ENCODE measurements around the gene AHNAK. TPM values are rescaled to one million over a fixed set of nuclear protein-coding genes. Genes with fewer than 3 reads are reported as not detected.

AHNAK gene
- total RNA-seq, 1 donor from 2014 or later, result 296 TPM

DNA sequence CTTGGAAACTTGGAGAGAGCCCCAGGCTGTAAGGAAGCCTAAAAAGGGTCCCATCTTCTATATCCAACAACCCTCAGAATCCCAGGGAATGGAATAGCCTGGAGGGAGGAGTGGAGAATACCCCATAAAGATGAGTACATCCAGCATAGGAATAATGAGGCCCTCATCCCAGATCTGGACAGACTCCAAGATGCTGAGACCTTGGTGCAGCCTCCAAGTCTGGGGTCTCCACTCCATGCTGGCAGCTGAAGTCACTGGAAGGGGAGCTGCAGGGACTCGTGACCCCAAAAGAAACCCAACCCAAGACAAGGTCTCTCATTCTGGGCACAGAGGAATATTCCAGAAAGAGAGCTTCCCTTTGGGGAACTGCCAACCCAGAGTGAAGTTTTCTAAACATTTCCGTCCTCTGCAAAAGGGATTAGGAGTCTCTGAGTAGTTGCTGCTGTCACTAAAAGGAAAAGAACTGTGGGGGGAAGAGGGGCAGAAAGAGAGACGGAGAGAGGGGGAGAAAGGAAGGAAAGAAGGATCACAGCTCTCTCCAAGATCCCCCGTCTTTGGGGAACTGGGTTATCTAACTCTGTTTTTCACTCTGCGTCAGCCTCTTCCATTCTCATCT lies 127.2 kb downstream of the AHNAK start:
- H3K4me3 ChIP-seq (ENCODE audit: low read depth, low read length), result no peak overlapping the region
- TF ChIP-seq, protein P1, sequence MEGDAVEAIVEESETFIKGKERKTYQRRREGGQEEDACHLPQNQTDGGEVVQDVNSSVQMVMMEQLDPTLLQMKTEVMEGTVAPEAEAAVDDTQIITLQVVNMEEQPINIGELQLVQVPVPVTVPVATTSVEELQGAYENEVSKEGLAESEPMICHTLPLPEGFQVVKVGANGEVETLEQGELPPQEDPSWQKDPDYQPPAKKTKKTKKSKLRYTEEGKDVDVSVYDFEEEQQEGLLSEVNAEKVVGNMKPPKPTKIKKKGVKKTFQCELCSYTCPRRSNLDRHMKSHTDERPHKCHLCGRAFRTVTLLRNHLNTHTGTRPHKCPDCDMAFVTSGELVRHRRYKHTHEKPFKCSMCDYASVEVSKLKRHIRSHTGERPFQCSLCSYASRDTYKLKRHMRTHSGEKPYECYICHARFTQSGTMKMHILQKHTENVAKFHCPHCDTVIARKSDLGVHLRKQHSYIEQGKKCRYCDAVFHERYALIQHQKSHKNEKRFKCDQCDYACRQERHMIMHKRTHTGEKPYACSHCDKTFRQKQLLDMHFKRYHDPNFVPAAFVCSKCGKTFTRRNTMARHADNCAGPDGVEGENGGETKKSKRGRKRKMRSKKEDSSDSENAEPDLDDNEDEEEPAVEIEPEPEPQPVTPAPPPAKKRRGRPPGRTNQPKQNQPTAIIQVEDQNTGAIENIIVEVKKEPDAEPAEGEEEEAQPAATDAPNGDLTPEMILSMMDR (conservative IDR thresholded peaks at IDR 0.05; ENCODE audit: low read depth, low read length), result no peak
- no peak for DNase-seq (ENCODE audit: low read depth)

DNA sequence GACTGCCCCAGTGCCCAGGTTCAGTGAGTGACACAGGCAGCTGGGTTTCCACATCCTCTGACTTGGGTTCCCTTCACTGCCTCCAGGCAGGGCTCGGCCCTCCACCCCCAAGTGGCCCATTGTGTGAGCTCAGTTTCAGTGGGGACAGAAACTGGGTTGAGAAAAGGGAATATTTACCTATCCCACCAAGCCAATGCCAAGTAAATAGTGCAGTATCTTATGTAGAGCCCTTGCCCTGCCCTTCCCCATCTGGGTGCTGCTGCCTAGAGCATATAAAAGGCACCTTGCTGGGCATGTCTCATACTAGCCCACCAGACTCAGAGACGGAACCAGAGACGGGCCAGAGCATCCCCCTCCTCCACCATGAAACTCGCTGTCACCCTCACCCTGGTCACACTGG lies 127.9 kb downstream of the AHNAK start, which contains the start of gene SCGB1A1:
TSS of gene SCGB1A1 (plus strand) at position 301 of the 400 bp plus-strand sequence. CDS start at position 364, 63 bp downstream.
- TF ChIP-seq, protein P1 (conservative IDR thresholded peaks at IDR 0.05; ENCODE audit: low read depth, low read length), result no peak
- DNase-seq (ENCODE audit: low read depth), result no peak
- no peak within 1 kb of the TSS for H3K4me3 ChIP-seq (ENCODE audit: low read depth, low read length)

DNA sequence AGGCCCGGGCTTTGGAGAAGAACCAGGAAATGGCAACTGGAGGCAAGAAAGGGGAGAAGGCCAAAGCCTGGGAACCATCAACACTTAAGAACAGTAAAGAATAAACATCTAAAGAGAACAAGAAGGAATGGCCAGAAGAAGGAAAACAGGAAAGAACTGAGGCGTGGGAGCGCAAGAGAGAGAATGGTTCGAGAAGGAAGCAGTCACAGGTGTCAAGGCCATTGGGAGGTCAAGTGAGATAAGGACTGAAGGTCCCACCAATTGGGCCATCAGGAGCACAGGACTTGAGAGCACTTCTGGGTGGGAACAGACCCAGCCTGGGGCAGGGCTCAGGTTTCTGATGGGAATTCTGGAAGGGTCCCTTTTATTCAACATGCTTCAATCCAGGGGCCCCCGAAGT lies 128.5 kb downstream of the AHNAK start:
- DNase-seq (ENCODE audit: low read depth), result no peak
- no peak overlapping the region for H3K4me3 ChIP-seq (ENCODE audit: low read depth, low read length)
- TF ChIP-seq, protein P1 (conservative IDR thresholded peaks at IDR 0.05; ENCODE audit: low read depth, low read length), result no peak

DNA sequence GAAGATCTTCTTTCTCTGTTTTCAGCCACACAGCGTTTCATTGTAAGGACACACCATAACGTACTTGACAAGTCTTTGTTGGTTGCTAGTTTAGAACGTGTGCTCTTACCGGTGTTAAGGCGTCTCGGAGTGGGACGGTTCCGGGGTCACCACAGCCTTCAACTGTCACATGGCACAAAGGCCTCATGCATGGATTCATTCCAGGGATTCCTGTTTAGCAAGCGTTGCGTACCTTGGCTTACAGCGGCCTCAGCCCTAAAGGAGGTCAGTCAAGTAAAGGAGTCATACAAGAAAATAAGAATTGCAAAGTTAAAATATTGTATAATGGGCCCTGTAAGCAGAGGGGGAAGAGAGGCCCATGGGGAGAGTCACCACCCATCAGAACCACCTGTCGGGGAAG lies 130.0 kb downstream of the AHNAK start:
- no peak overlapping the region for H3K4me3 ChIP-seq (ENCODE audit: low read depth, low read length)
- no peak for DNase-seq (ENCODE audit: low read depth)
- TF ChIP-seq, protein P1 (conservative IDR thresholded peaks at IDR 0.05; ENCODE audit: low read depth, low read length), result no peak

DNA sequence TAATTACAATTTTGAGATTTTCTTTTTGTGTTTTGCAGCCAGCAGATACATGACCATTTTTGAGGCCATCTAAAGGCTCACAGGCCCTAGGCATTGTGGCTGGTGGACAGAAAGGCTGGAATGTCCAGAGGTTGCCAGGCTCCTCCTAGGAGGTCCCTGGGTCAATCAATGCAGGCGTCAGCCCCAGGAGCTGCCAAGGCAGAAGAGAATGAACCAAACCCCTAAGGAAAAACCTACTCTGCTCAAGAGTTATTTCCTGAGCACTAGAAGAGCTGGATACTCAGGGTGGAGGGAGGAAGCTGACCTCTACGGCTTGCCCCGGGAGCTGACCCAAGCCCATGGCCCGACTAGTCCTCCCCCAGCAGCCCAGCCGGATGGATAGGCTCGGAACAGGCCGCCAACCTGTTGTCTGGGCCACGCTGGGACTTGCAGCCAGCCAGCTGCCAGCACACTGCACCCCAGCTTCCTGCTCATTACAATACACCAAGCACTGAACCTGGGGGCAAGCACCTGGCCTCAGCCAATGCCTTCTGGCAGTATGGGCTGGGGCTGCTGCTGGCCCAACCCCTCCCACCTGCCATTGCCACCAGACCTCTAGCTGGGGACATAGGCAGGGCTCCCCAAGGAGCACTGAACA lies 133.4 kb downstream of the AHNAK start:
- TF ChIP-seq, protein P1 (conservative IDR thresholded peaks at IDR 0.05; ENCODE audit: low read depth, low read length), result no peak
- DNase-seq (ENCODE audit: low read depth), result no peak
- no peak overlapping the region for H3K4me3 ChIP-seq (ENCODE audit: low read depth, low read length)

DNA sequence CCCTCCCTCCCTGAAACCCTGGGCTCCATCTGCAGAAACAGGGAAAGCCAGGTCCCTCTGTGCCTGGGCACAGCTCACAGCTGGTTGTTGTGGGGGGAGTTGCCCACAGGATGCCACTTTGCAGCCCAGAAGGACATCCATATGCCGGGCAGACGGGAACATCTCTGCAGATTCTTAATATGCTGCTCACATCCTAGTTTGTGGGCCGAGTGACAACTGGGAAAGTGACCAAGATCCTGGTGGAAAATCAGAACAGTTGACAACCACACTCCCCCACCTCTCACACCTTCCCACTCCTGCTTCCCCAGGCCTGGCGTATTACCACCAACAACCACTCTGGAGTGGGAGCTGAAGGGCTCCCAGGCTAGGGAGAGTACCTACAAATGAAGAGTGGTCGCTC lies 135.1 kb downstream of the AHNAK start:
- no peak for DNase-seq (ENCODE audit: low read depth)
- no peak overlapping the region for H3K4me3 ChIP-seq (ENCODE audit: low read depth, low read length)
- TF ChIP-seq, protein P1 (conservative IDR thresholded peaks at IDR 0.05; ENCODE audit: low read depth, low read length), result no peak

DNA sequence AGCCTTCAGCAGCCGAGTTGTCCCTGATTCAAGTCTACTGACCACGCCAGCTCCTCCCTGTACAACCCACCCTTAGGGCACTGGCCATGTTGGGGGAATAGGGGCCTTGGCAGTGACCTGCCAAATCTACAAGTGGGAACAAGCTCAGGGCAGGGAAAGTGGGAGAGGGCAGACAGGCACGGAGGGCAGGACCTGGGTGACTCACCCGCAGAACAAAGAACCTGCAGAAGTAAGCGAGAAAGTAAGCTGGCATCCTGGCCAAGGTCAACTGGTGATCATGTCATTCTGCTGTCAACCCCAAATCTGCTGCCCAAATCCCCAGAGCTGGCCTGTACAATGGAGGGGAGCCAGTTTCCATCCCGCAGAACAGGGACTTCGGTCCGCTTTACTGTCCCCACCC lies 135.6 kb downstream of the AHNAK start:
- TF ChIP-seq, protein P1 (conservative IDR thresholded peaks at IDR 0.05; ENCODE audit: low read depth, low read length), result no peak
- no peak overlapping the region for H3K4me3 ChIP-seq (ENCODE audit: low read depth, low read length)
- no peak for DNase-seq (ENCODE audit: low read depth)
